Measurements from ENCODE around the gene CSNK1A1L.

DNA sequence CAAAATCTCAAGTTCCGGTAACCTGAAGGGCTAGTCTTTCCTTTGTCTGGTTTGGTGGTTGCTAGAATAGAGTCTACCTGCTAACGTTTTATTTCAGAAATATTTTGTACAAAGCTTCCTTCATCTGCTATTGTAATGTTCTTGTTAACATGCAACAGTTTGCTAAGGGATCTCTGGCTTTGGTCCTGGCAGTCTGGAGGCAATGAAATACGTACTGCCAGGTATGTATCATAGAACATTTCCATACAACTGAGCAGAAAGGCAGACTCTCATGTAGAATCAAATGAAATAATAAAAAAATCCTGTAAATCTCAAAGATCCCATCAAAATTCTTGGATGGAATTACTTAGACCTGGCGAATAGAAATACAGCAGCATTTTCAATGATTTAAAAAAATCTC lies 8.8 kb upstream of the CSNK1A1L start:
- TF ChIP-seq, protein P1, sequence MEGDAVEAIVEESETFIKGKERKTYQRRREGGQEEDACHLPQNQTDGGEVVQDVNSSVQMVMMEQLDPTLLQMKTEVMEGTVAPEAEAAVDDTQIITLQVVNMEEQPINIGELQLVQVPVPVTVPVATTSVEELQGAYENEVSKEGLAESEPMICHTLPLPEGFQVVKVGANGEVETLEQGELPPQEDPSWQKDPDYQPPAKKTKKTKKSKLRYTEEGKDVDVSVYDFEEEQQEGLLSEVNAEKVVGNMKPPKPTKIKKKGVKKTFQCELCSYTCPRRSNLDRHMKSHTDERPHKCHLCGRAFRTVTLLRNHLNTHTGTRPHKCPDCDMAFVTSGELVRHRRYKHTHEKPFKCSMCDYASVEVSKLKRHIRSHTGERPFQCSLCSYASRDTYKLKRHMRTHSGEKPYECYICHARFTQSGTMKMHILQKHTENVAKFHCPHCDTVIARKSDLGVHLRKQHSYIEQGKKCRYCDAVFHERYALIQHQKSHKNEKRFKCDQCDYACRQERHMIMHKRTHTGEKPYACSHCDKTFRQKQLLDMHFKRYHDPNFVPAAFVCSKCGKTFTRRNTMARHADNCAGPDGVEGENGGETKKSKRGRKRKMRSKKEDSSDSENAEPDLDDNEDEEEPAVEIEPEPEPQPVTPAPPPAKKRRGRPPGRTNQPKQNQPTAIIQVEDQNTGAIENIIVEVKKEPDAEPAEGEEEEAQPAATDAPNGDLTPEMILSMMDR (IDR thresholded peaks at IDR 0.05; ENCODE audit: low read depth, low read length) = no peak
- TF ChIP-seq EZH2phosphoT487 (IDR thresholded peaks at IDR 0.05; ENCODE audit: low read depth) = no peak

All from OCI-LY3 (cell line).